Measurements from ENCODE around the gene STK11. TPM values are rescaled to one million over a fixed set of nuclear protein-coding genes. Genes with fewer than 3 reads are reported as not detected.
"Not testable (repeated sequence)": the region's sequence is repeated elsewhere in the genome, so short reads cannot be mapped to it uniquely, and the experiment has no call there.

The STK11 gene
- total RNA-seq, 3 donors from 2014 or later (not counting 1 experiment from before 2014, with no cell fraction given) = 51.5 to 61.1 (median 54.0) TPM

GRCh38 chr19:1206150-1206863 is 729 bp downstream of the STK11 start:
- H3K27ac ChIP-seq (ENCODE audit: low read length) = no peak overlapping the region
- no peaks in the 10 kb centered on the region for H3K27me3 Mint-ChIP-seq (ENCODE audit: low read depth in 2 of 2)
- intact Hi-C loops (cut with micrococcal nuclease) = no loop called here
- no peaks in the 10 kb centered on the region for H3K9me3 ChIP-seq (ENCODE audit: control insufficient read depth, insufficient read depth, low read length)
- H3K4me1 ChIP-seq (ENCODE audit: control insufficient read depth, insufficient read depth, low read length) = peaks cover 47% of the 10 kb centered on the region
- no peak for TF ChIP-seq CTCF (IDR thresholded peaks at IDR 0.05)
- WGBS (ENCODE audit: insufficient coverage) = under 1% methylated on average over 78 of the region's 78 CpGs
- peak overlapping the region; percentile 88 to 90 for H3K27ac Mint-ChIP-seq
- H3K4me1 Mint-ChIP-seq = peaks cover 14 to 34% of the 10 kb centered on the region in 2 donors
- no peaks in the 10 kb centered on the region for H3K36me3 Mint-ChIP-seq
- no peaks in the 10 kb centered on the region for H3K27me3 ChIP-seq (ENCODE audit: control insufficient read depth, insufficient read depth, low read length)
- peaks cover 8% of the 10 kb centered on the region for H3K36me3 ChIP-seq (ENCODE audit: control insufficient read depth, insufficient read depth, low read length)
- DNase-seq = peak in 1 of 2 donors; percentile 50
- H3K4me3 ChIP-seq (ENCODE audit: low read length) = peak overlapping the region; percentile 55
- peak overlapping the region; percentile 96 for H3K4me3 Mint-ChIP-seq
- H3K9me3 Mint-ChIP-seq = no peaks in the 10 kb centered on the region
- no peak for ATAC-seq

GRCh38 chr19:1206864-1207450 is 1.4 kb downstream of the STK11 start:
- H3K27ac Mint-ChIP-seq = peak overlapping the region; percentile 88 to 90
- ATAC-seq = no peak
- intact Hi-C loops (cut with micrococcal nuclease) = no loop called here
- no peak for TF ChIP-seq CTCF (IDR thresholded peaks at IDR 0.05)
- H3K36me3 Mint-ChIP-seq = no peaks in the 10 kb centered on the region
- H3K9me3 ChIP-seq (ENCODE audit: control insufficient read depth, insufficient read depth, low read length) = no peaks in the 10 kb centered on the region
- peak overlapping the region; percentile 96 for H3K4me3 Mint-ChIP-seq
- H3K4me1 ChIP-seq (ENCODE audit: control insufficient read depth, insufficient read depth, low read length) = peaks cover 47% of the 10 kb centered on the region
- peak in 1 of 2 donors; percentile 62 for DNase-seq
- no peaks in the 10 kb centered on the region for H3K27me3 Mint-ChIP-seq (ENCODE audit: low read depth in 2 of 2)
- peak overlapping the region; percentile 55 for H3K4me3 ChIP-seq (ENCODE audit: low read length)
- peaks cover 19 to 38% of the 10 kb centered on the region in 2 donors for H3K4me1 Mint-ChIP-seq
- 2% methylated on average over 38 of the region's 38 CpGs for WGBS (ENCODE audit: insufficient coverage)
- peak overlapping the region; percentile 31 for H3K27ac ChIP-seq (ENCODE audit: low read length)
- no peaks in the 10 kb centered on the region for H3K9me3 Mint-ChIP-seq
- peaks cover 11% of the 10 kb centered on the region for H3K36me3 ChIP-seq (ENCODE audit: control insufficient read depth, insufficient read depth, low read length)
- no peaks in the 10 kb centered on the region for H3K27me3 ChIP-seq (ENCODE audit: control insufficient read depth, insufficient read depth, low read length)

- 89% methylated on average over 10 of the region's 10 CpGs for WGBS (ENCODE audit: insufficient coverage)
- Mint-ChIP-seq H3K4me3 (peak overlapping the region; percentile 96), H3K4me1 (peaks cover 25 to 39% of the 10 kb centered on the region in 2 donors)
- H3K9me3 ChIP-seq (ENCODE audit: control insufficient read depth, insufficient read depth, low read length); H3K36me3 Mint-ChIP-seq; H3K27me3 ChIP-seq (ENCODE audit: control insufficient read depth, insufficient read depth, low read length); H3K9me3 Mint-ChIP-seq; DNase-seq; intact Hi-C loops (cut with micrococcal nuclease); H3K4me3 ChIP-seq (ENCODE audit: low read length); H3K27ac ChIP-seq (ENCODE audit: low read length); H3K27ac Mint-ChIP-seq; ATAC-seq; H3K27me3 Mint-ChIP-seq (ENCODE audit: low read depth in 2 of 2): not testable (repeated sequence)
- Histone ChIP-seq H3K4me1 (ENCODE audit: control insufficient read depth, insufficient read depth, low read length) (peaks cover 50% of the 10 kb centered on the region), H3K36me3 (ENCODE audit: control insufficient read depth, insufficient read depth, low read length) (peaks cover 11% of the 10 kb centered on the region)
Measured at GRCh38 chr19:1208830-1209229, 3.3 kb downstream of the STK11 start.

- peaks cover 11% of the 10 kb centered on the region for H3K36me3 ChIP-seq (ENCODE audit: control insufficient read depth, insufficient read depth, low read length)
- no peak overlapping the region for H3K4me3 ChIP-seq (ENCODE audit: low read length)
- no peaks in the 10 kb centered on the region for H3K9me3 Mint-ChIP-seq
- TF ChIP-seq CTCF (IDR thresholded peaks at IDR 0.05) = no peak
- DNase-seq = no peak
- H3K36me3 Mint-ChIP-seq = no peaks in the 10 kb centered on the region
- H3K4me3 Mint-ChIP-seq = peak overlapping the region; percentile 9
- peaks cover 31 to 46% of the 10 kb centered on the region in 2 donors for H3K4me1 Mint-ChIP-seq
- H3K27me3 Mint-ChIP-seq (ENCODE audit: low read depth in 2 of 2) = no peaks in the 10 kb centered on the region
- intact Hi-C loops (cut with micrococcal nuclease) = no loop called here
- H3K27ac ChIP-seq (ENCODE audit: low read length) = no peak overlapping the region
- ATAC-seq = no peak
- H3K9me3 ChIP-seq (ENCODE audit: control insufficient read depth, insufficient read depth, low read length) = no peaks in the 10 kb centered on the region
- H3K4me1 ChIP-seq (ENCODE audit: control insufficient read depth, insufficient read depth, low read length) = peaks cover 52% of the 10 kb centered on the region
- no peaks in the 10 kb centered on the region for H3K27me3 ChIP-seq (ENCODE audit: control insufficient read depth, insufficient read depth, low read length)
- 97% methylated on average over 12 of the region's 13 CpGs for WGBS (ENCODE audit: insufficient coverage)
- no peak overlapping the region for H3K27ac Mint-ChIP-seq
Measured at GRCh38 chr19:1210227-1210538, 4.6 kb downstream of the STK11 start.
